H1 (cell line): ENCODE results near the gene MTCH2. TPM values are rescaled to one million over a fixed set of nuclear protein-coding genes. Genes with fewer than 3 reads are reported as not detected.

Source experiments
- CTCF ChIA-PET: fragments of 300-600 bp; sonication (Branson Sonifier 250); formaldehyde crosslinking; loops from one replicate; lab custom pipeline; 2021; ENCODE audit not compliant: partially characterized antibody; lab: Charles Lee
- POLR2A ChIA-PET: fragments of 300-600 bp; sonication (Branson Sonifier 250); formaldehyde crosslinking; loops from one replicate; lab custom pipeline; 2021; ENCODE audit warnings: inconsistent platforms; ENCODE audit not compliant: partially characterized antibody; lab: Charles Lee
- DNase-seq, 2 experiments: peaks; one replicate each; pipeline versions ENCODE4 v3.0.0 to v3.0.0-alpha.2; 2010 to 2022; ENCODE audit warnings: low spot score in 2 of 2, low read depth in 1 of 2, mixed read lengths in 1 of 2
- FAIRE-seq: peaks from 2 replicates; lab custom pipeline; 2011; peaks lifted over from hg19 to GRCh38; lab: Jason Lieb, UNC
- H2AFZ ChIP-seq: 2 replicates; pipeline ENCODE4 v1.8.1; 2012; ENCODE audit warnings: low read length, inconsistent platforms
- H2AK5ac ChIP-seq: 2 replicates; pipeline ENCODE4 v1.6.1; 2013; ENCODE audit warnings: low read depth, low read length
- H2BK120ac ChIP-seq: replicated peaks from 2 replicates; pipeline ENCODE3; 2013; ENCODE audit warnings: low read depth, low read length, inconsistent platforms
- H2BK12ac ChIP-seq: 2 replicates; pipeline ENCODE4 v1.6.1; 2013; ENCODE audit warnings: low read depth, low read length
- H2BK15ac ChIP-seq: 2 replicates; pipeline ENCODE4 v1.6.1; 2013; ENCODE audit warnings: low read length
- H2BK20ac ChIP-seq: 2 replicates; pipeline ENCODE4 v1.6.1; 2013; ENCODE audit warnings: low read length
- H2BK5ac ChIP-seq: 2 replicates; pipeline ENCODE4 v1.6.1; 2013; ENCODE audit warnings: low read depth, low read length
- H3K14ac ChIP-seq: 2 replicates; pipeline ENCODE4 v1.6.1; 2013; ENCODE audit warnings: inconsistent platforms; ENCODE audit not compliant: insufficient read length
- H3K18ac ChIP-seq: 2 replicates; pipeline ENCODE4 v1.6.1; 2013; ENCODE audit warnings: low read length; ENCODE audit errors: extremely low read depth
- H3K23ac ChIP-seq: 2 replicates; pipeline ENCODE4 v1.6.1; 2013; ENCODE audit warnings: inconsistent platforms; ENCODE audit not compliant: insufficient read length
- H3K23me2 ChIP-seq: 2 replicates; pipeline ENCODE4 v1.6.1; 2013; ENCODE audit warnings: low read depth, low read length
- H3K27ac ChIP-seq: 2 replicates; pipeline ENCODE4 v1.6.1; 2011; ENCODE audit warnings: low read depth, low read length, inconsistent platforms
- H3K27me3 ChIP-seq, 4 experiments: replicated peaks in 1 of 4; 1 replicate in 1 of 4; 2 replicates in 3 of 4; pipeline versions ENCODE4 v1.6.1 to v1.8.1; 2011 to 2013; ENCODE audit warnings: low read length in 3 of 4, mild to moderate bottlenecking in 3 of 4, inconsistent platforms in 2 of 4, mixed read lengths in 2 of 4, moderate library complexity in 1 of 4; ENCODE audit not compliant: control insufficient read depth in 3 of 4, insufficient read depth in 3 of 4; ENCODE audit errors: extremely low read depth in 1 of 4
- H3K36me3 ChIP-seq, 4 experiments: 2 replicates each; pipeline versions ENCODE4 v1.6.1 to v1.8.1; 2011 to 2013; ENCODE audit warnings: mild to moderate bottlenecking in 4 of 4, low read length in 3 of 4, moderate library complexity in 2 of 4, control low read depth in 1 of 4, inconsistent platforms in 1 of 4; ENCODE audit not compliant: insufficient read depth in 4 of 4, control insufficient read depth in 2 of 4
- H3K4ac ChIP-seq: replicated peaks from 2 replicates; pipeline ENCODE3; 2013; ENCODE audit warnings: low read length, low read depth, mixed read lengths, inconsistent platforms; ENCODE audit not compliant: insufficient read length
- H3K4me1 ChIP-seq, 4 experiments: replicated peaks in 1 of 4; 1 replicate in 1 of 4; 2 replicates in 3 of 4; pipeline versions ENCODE4 v1.6.1 to v1.8.1; 2011 to 2013; ENCODE audit warnings: low read length in 3 of 4, inconsistent platforms in 2 of 4, mixed read lengths in 1 of 4; ENCODE audit not compliant: insufficient read depth in 4 of 4, control insufficient read depth in 3 of 4
- H3K4me2 ChIP-seq, 2 experiments: 2 replicates each; pipeline versions ENCODE4 v1.6.1 to v1.8.1; 2011 to 2013; ENCODE audit warnings: low read depth in 2 of 2, low read length in 2 of 2, control low read depth in 1 of 2, inconsistent platforms in 1 of 2, mild to moderate bottlenecking in 1 of 2; ENCODE audit not compliant: insufficient read depth in 1 of 2
- H3K4me3 ChIP-seq, 4 experiments: fragments of 200-600, 300-600 bp in 1 of 4; sonication (generic), shearing (Covaris generic), sonication (Bioruptor Twin) in 1 of 4; 2 replicates each; pipeline versions ENCODE4 v1.5.1 to v1.8.1; 2011 to 2016; ENCODE audit warnings: low read length in 4 of 4, low read depth in 3 of 4, control low read depth in 2 of 4, inconsistent platforms in 2 of 4, mild to moderate bottlenecking in 2 of 4, mixed read lengths in 1 of 4, moderate library complexity in 1 of 4; ENCODE audit not compliant: insufficient read depth in 2 of 4; ENCODE audit errors: extremely low read depth in 1 of 4
- H3K56ac ChIP-seq: replicated peaks from 2 replicates; pipeline ENCODE3; 2013; ENCODE audit warnings: low read depth, mild to moderate bottlenecking, mixed read lengths, low read length, inconsistent platforms; ENCODE audit not compliant: insufficient read length
- H3K79me1 ChIP-seq: 2 replicates; pipeline ENCODE4 v1.6.1; 2013; ENCODE audit warnings: low read depth, low read length, control low read depth
- H3K79me2 ChIP-seq, 2 experiments: 2 replicates each; pipeline versions ENCODE4 v1.6.1 to v1.8.1; 2012 to 2013; ENCODE audit warnings: low read length in 2 of 2, mild to moderate bottlenecking in 2 of 2, inconsistent platforms in 1 of 2; ENCODE audit not compliant: insufficient read depth in 2 of 2, control insufficient read depth in 1 of 2
- H3K9ac ChIP-seq, 4 experiments: replicated peaks in 1 of 4; 1 replicate in 1 of 4; 2 replicates in 3 of 4; pipeline versions ENCODE4 v1.6.1 to v1.8.1; 2011 to 2013; ENCODE audit warnings: low read depth in 3 of 4, low read length in 3 of 4, control low read depth in 2 of 4, mild to moderate bottlenecking in 2 of 4, moderate library complexity in 2 of 4, inconsistent platforms in 1 of 4; ENCODE audit errors: extremely low read depth in 1 of 4
- H3K9me3 ChIP-seq, 2 experiments: 2 replicates each; pipeline versions ENCODE4 v1.6.1 to v1.8.1; 2012 to 2013; ENCODE audit warnings: mild to moderate bottlenecking in 2 of 2, moderate library complexity in 2 of 2, control low read depth in 1 of 2, inconsistent platforms in 1 of 2, low read depth in 1 of 2, low read length in 1 of 2, mixed read lengths in 1 of 2; ENCODE audit not compliant: insufficient read depth in 2 of 2
- H4K20me1 ChIP-seq, 2 experiments: replicated peaks in 1 of 2; 2 replicates each; pipeline versions ENCODE3 to v1.8.1; 2011 to 2013; ENCODE audit warnings: inconsistent platforms in 2 of 2, low read length in 2 of 2, mild to moderate bottlenecking in 1 of 2; ENCODE audit not compliant: insufficient read depth in 2 of 2, control insufficient read depth in 1 of 2
- H4K5ac ChIP-seq: 2 replicates; pipeline ENCODE4 v1.6.1; 2013; ENCODE audit warnings: low read length, low read depth, mixed read lengths, inconsistent platforms; ENCODE audit not compliant: insufficient read length
- H4K8ac ChIP-seq: 2 replicates; pipeline ENCODE4 v1.8.0; 2013; ENCODE audit warnings: mild to moderate bottlenecking, moderate library complexity, low read length, inconsistent platforms; ENCODE audit not compliant: insufficient read depth; ENCODE audit errors: extremely low read depth
- H4K91ac ChIP-seq: replicated peaks from 2 replicates; pipeline ENCODE3; 2013; ENCODE audit warnings: low read length, mixed read lengths, inconsistent platforms; ENCODE audit not compliant: insufficient read length
- CBX5 ChIP-seq: fragments of 300-800, 300-1000 bp; sonication (generic); IDR thresholded peaks from 2 replicates; pipeline ENCODE4 v1.7.1; 2016; ENCODE audit warnings: antibody characterized with exemption, low read length, low read depth
- E2F6 ChIP-seq: IDR thresholded peaks from 2 replicates; pipeline ENCODE4 v1.6.1; 2012; ENCODE audit warnings: inconsistent platforms
- EP300 ChIP-seq, 2 experiments: IDR thresholded peaks; 1 replicate in 1 of 2; 2 replicates in 1 of 2; pipeline ENCODE4 v1.6.1; 2011 to 2012; ENCODE audit warnings: low read depth in 2 of 2, low read length in 2 of 2, mild to moderate bottlenecking in 2 of 2, borderline replicate concordance in 1 of 2, inconsistent platforms in 1 of 2, moderate library complexity in 1 of 2
- GABPA ChIP-seq: IDR thresholded peaks from 2 replicates; pipeline ENCODE4 v1.6.1; 2011; ENCODE audit warnings: mild to moderate bottlenecking, low read length, moderate library complexity, borderline replicate concordance; ENCODE audit not compliant: insufficient read depth
- JUN ChIP-seq: IDR thresholded peaks from 2 replicates; pipeline ENCODE4 v1.6.1; 2011; ENCODE audit warnings: low read depth, mild to moderate bottlenecking, improper control_type of control experiment, low read length
- KDM5A ChIP-seq: fragments of 200-600 bp; IDR thresholded peaks from 2 replicates; pipeline ENCODE4 v1.7.1; 2012; ENCODE audit warnings: mild to moderate bottlenecking, low read length, inconsistent platforms, mixed read lengths
- RFX5 ChIP-seq: IDR thresholded peaks from 2 replicates; pipeline ENCODE4 v1.6.1; 2011; ENCODE audit warnings: low read depth, low read length, improper control_type of control experiment, borderline replicate concordance
- SP1 ChIP-seq: IDR thresholded peaks from 2 replicates; pipeline ENCODE4 v1.6.1; 2011; ENCODE audit warnings: low read depth, low read length
- SUZ12 ChIP-seq: fragments of 200-600 bp; sonication (generic); IDR thresholded peaks from 2 replicates; pipeline ENCODE4 v1.6.1; 2012; ENCODE audit warnings: mild to moderate bottlenecking, inconsistent platforms, low read length, moderate library complexity, mixed read lengths
- TEAD4 ChIP-seq: IDR thresholded peaks from 2 replicates; pipeline ENCODE4 v1.6.1; 2012; ENCODE audit warnings: low read depth, low read length, inconsistent platforms, mixed read lengths
- WGBS, 2 experiments: shearing (Covaris generic) in 1 of 2; methylation state at CpG; one replicate each; pipeline versions ENCODE4 v1.1.6 to v1.1.7; 2013 to 2015; ENCODE audit warnings: low lambda C conversion rate in 2 of 2, mixed read lengths in 2 of 2, inconsistent platforms in 1 of 2, low coverage in 1 of 2, missing lambda C conversion rate in 1 of 2; ENCODE audit not compliant: insufficient replicate concordance in 2 of 2, insufficient coverage in 1 of 2, insufficient read length in 1 of 2; ENCODE audit errors: extremely low coverage in 1 of 2, missing lambda C conversion rate in 1 of 2; 5-methylcytosine and 5-hydroxymethylcytosine counted together
- polyA plus RNA-seq, 7 experiments: library from polyadenylated mRNA; depleted of rRNA in 3 of 7; stranded (reverse) in 5 of 7; unstranded in 2 of 7; fragments of >200 nt in 5 of 7; fragments of 200-250 nt in 2 of 7; gene quantifications; 1 replicate in 5 of 7; 2 replicates in 1 of 7; 4 replicates in 1 of 7; pipeline versions ENCODE4 v1.2.1 to v1.2.3, GENCODE V29; 2011 to 2013; ENCODE audit warnings: missing spikeins in 2 of 7, mixed read lengths in 2 of 7
- total RNA-seq: library from RNA; stranded (reverse); fragmentation: NEBNext Ultra II Directional; extraction: Animal tissue kit (Norgen Biotek cat#: 25700); gene quantifications from 2 replicates; pipeline ENCODE4 v1.2.1, GENCODE V29; 2021

MTCH2 gene
- total and polyA plus RNA-seq, 2 of the 8 experiments (the other 6 are each of a cell fraction or from before 2014, with no cell fraction given), result 157 to 171 TPM

- Histone ChIP-seq H3K9me3 (no peaks in the 10 kb centered on the region), H4K5ac (no peak overlapping the region), H4K20me1 (no peaks in the 10 kb centered on the region), H2BK12ac (no peak overlapping the region), H3K4me1 (peaks cover 0 to 4% (median 4%) of the 10 kb centered on the region in 4 experiments; a peak in 6 of 7 replicates), H3K4me3 (no peak overlapping the region), H3K18ac (no peak overlapping the region), H3K79me2 (no peaks in the 10 kb centered on the region), H4K8ac (no peak overlapping the region), H2BK5ac (no peak overlapping the region), H3K4ac (no peak overlapping the region), H2BK15ac (no peak overlapping the region), H3K9ac (no peak overlapping the region), H2AFZ (no peak overlapping the region), H3K27ac (no peak overlapping the region), H2AK5ac (no peak overlapping the region), H3K79me1 (no peaks in the 10 kb centered on the region), H3K36me3 (peaks cover 1 to 5% (median 2%) of the 10 kb centered on the region in 4 experiments; a peak in 3 of 8 replicates), H2BK20ac (no peak overlapping the region), H3K14ac (no peak overlapping the region), H2BK120ac (no peak overlapping the region), H3K27me3 (peaks cover 0 to 18% (median 16%) of the 10 kb centered on the region in 4 experiments; a peak in 6 of 7 replicates), H4K91ac (no peak overlapping the region), H3K23ac (no peak overlapping the region), H3K56ac (no peak overlapping the region), H3K23me2 (peaks cover 2% of the 10 kb centered on the region; the same call in 1 of the 2 replicates), H3K4me2 (no peak overlapping the region)
- ChIA-PET CTCF (interaction anchor here (1.9 kb wide), 1 partner anchor 9 kb away, joined by 5 read pairs; no protein-coding TSS in a partner anchor), POLR2A (interaction anchor here (0.7 to 1.9 kb wide), 2 partner anchors 9 to 127 kb away, joined by 3 to 17 read pairs; partner anchors contain the start of genes KBTBD4 and NDUFS3)
- no peak for TF ChIP-seq TEAD4
- TF ChIP-seq SP1, result no peak
- no peak for TF ChIP-seq KDM5A
- no peak for TF ChIP-seq EP300 (IDR thresholded peaks at IDR 0.05; ENCODE audit: borderline replicate concordance in 1 of 2, low read depth in 2 of 2, low read length in 2 of 2)
- no peak for TF ChIP-seq CBX5
- no peak for TF ChIP-seq GABPA
- no peak for TF ChIP-seq JUN
- TF ChIP-seq E2F6, result no peak
- no peak for TF ChIP-seq RFX5
- no peak for TF ChIP-seq SUZ12
- WGBS, 2 experiments, result 90% methylated on average over 11 of the region's 11 CpGs; no CpG with 5 or more reads in 1 of the 2 experiments
- DNase-seq, result no peak
- no peak for FAIRE-seq
Measured at GRCh38 chr11:47589118-47589517, 53.2 kb downstream of the MTCH2 start.
